GM18951 (cell line): ENCODE measurements around the gene KLK8.
"Not testable (repeated sequence)": the region's sequence is repeated elsewhere in the genome, so short reads cannot be mapped to it uniquely, and the experiment has no call there.

Source experiments
- POLR2A ChIP-seq: IDR thresholded peaks from 4 replicates; pipeline ENCODE4 v1.6.1; 2011; ENCODE audit warnings: mild to moderate bottlenecking; ENCODE audit not compliant: insufficient read length, insufficient read depth; ENCODE audit errors: extremely low read depth
- in situ Hi-C: fragments of 300-500 bp; cut with MboI; formaldehyde crosslinking; loops from one replicate; pipeline ENCODE4 v1.12.0; 2022; ENCODE audit warnings: low sequenced_read_pairs, mixed read lengths, inconsistent platforms; ENCODE audit not compliant: unreplicated experiment

KLK8 gene

DNA sequence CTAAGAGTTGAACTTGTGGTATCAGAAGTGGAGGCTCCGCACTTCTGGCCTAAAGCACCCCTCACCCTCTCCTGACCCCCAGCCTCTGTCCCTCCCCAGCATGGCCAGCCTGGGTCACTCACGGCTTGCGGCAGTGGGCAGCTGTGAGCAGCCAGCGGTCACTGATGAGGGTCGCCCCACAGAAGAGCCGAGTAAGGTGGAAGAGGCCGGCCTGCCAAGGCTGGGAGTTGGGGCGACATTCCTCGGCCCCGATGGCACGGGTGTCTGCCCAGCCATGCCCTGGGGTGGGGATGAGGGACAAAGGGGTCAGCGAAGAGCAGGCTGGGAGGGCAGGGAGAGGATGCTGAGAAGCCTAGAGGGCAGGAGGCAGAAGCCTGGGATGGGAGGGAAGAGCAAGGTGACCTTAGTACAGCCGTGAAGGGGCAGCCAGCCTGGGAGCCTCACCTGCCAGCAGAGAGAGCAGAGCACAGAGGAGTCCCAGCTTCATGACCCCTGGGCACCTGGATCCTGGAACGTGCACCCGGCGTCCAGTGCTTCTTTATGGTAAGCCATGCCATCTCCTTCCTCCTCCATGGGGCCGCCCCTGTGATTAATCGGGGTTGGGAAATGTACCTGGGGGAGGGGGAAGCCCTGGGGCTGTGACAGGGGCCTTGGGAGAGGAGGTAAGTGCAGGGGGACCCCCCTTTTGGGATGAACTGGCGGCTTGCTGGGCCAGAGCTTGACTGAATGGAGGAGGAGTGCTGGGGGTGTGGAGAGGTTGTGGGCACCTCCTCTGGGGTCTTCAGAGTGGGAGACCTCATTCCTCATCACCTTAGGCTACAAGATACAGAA, 7.9 kb upstream of the KLK8 start:
- no peak for TF ChIP-seq POLR2A
- in situ Hi-C loops = no loop called here

DNA sequence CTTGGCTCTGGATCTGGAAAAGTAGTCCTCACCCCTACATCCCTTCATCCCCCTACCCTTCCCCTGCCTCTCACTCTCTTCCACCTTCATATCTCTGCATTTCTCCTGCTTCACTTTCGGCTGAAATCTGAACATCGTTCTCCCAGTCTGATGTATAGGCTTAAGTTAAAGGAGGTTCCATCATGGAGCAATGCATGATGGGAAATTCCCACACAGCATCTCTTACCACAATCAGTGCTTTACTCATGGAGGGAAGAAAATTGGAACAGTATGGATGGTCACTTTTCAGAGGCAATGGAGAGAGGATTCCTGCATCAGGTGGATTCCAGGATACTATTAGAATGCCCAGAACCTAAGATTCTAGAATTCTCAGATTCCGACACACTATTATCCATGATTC, 6.1 kb upstream of the KLK8 start:
- in situ Hi-C loops = no loop called here
- TF ChIP-seq POLR2A = no peak

DNA sequence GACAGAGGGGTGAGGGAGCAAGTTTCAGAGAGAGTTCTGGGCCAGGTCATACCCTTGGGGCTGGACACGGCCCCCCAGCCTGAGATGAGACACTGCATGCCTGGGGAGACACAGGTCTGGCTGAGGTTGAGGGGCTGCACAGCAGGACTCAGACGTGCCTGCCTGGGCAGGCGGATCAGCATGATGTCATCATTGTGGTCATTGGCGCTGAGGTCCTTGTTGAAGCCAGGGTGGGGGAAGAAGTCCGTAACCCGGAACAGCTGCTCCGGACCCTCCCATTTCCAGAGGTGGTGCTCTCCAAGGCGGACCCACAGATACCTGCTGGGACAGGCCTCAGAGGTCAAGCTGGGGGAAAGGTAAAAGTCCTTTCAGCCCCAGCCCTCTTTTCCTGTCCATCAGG, 5.0 kb upstream of the KLK8 start:
- no peak for TF ChIP-seq POLR2A
- in situ Hi-C loops = no loop called here

DNA sequence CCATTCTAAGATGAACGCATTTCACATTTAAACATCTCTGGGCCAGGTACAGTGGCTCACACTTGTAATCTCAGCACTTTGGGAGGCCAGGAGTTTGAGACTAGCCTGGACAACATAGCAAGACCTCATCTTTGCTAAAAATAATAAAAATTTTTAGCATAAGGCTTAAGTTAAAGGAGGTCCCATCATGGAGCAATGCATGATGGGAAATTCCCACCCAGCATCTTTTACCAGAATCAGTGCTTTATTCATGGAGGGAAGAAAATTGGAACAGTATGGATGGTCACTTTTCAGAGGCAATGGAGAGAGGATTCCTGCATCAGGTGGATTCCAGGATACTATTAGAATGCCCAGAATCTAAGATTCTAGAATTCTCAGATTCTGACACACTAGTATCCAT, 3.8 kb upstream of the KLK8 start:
- TF ChIP-seq POLR2A = no peak
- in situ Hi-C loops = no loop called here

DNA sequence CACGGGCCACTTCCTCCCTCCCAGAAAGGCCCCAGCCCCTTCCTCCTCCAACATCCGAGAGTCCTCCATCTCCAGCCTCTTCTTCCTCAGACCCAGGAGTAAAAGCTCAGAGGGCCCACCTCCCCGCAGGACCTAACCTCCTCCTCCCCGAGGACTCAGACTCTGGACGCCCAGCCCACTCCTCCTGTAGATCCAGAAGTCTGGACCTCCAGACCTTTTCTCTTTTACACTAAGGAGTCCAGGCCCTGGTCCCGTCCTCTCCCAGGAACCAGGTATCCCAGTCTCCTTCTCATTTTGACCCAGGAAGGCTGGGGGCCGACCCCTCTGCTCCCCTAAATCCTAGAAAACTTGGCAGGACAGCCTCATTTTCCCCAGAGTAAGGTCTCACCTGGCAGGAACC, 1.9 kb upstream of the KLK8 start:
- in situ Hi-C loops = no loop called here
- no peak for TF ChIP-seq POLR2A

DNA sequence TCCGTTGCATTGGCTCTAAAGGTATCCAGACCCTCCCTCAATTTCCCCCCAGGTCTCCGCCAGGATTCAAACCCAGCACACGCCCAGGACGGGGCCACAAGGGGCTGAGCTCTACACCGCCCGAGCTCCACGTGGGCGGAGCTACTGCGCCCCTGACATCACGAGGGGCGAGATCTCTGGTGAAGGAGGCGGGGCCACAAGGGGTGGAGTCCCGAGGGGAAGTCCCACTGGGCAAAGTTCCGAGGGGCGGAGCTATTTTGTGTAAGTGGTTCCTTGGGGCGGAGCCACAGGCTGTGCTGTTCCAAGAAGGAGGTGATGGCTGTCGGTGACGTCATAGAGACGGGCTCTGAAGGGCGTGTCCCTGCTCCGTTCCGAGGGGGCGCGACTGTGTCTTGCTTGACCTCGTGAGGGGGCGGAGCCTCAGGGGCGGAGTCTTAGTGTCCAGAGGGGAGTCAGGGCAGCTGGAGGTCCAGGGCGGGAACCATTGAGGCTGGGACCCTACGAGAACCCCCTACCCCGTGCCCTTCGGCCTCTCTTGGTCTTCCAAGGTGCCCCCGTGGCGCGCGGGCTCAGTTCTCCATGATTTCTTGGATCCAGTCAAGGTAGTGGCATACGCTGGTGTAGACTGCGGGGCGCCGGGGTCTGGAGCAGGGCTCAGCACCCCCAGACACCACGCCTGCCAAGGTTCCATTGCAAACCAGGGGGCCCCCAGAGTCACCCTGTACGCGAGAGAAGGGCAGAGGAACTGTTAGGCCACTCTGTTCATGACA, 1.3 kb upstream of the KLK8 start:
- in situ Hi-C loops = no loop called here
- TF ChIP-seq POLR2A = no peak

DNA sequence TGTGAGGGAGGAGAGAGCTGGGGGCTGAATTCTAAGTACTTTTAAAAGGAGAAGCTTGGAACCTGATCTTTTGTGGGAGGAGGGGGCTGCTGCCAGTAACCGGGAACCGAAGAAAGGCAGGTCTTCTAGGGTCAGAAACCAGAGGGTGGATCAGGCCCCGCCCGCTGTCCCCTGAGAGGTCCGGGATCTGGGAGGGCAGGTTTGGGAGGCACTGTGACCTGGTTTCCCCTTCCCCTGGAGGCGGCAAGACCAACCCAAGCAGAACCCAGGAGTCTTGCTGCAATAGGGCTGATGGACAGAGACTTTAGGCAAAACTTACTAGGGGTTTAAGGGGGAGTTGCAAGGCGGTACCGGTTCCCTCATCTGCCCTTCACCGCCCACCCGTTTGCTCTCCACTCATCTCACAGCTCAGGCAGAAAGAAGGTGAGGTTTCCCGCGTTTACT, 707 bp upstream of the KLK8 start:
- in situ Hi-C loops = no loop called here
- no peak for TF ChIP-seq POLR2A

DNA sequence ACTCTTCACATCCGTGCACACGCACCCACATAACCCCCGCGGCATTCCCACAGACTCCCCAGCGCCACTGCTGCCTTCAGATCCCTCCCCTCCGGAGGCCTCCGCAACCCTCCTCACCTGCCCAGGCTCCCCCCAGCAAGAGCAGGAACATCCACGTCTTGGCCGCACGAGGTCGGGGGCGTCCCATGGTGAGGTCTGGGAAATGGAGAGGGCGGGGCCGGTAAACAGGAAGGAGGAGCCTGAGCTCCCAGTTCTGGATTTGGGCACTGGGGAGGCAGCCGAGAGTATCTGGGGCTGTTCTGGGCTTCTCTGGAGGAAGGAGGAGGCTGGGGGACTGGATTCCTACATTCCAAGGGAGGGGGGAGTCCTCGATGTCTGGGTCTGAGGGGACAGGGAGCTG, 423 bp downstream of the KLK8 start:
- TF ChIP-seq POLR2A = no peak
- in situ Hi-C loops = no loop called here

DNA sequence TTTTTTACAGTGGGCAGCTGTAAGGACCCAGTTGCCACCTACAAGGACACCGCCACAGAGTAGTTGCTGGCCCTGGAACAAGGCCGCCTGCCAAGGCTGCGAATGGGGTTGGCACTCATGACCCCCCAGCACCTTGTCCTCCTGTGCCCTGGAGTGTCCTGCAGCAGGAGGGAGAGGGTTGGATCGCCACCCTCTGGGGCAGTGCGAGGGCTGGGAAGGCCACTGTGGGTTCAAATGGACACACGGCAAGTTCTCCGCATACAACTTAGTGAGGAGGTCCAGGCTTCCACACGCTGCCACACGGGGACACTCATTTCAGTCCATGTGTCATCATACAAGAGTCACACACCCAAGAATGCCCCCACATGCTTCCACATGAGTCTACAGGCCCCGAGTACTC, 978 bp downstream of the KLK8 start:
- TF ChIP-seq POLR2A = no peak
- in situ Hi-C loops = no loop called here

DNA sequence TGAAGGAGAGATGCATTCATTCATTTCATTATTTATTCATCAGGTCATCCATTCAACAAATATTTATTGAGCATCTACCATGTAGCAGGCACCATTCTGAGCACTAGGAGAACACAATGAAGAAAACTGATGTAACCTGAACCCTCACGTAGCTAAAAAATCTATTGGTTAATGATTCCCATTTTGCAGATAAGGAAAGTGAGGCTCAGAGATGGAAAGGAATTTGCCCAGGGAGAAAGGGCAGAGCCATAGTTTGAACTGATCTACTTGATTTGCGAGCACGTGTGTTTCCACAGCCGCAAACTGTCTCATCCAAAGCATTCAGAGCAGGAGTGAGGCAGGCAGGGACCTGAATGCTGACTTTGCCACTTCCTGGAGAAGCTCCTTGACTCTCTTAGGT, 2.7 kb downstream of the KLK8 start:
- in situ Hi-C loops = no loop called here

DNA sequence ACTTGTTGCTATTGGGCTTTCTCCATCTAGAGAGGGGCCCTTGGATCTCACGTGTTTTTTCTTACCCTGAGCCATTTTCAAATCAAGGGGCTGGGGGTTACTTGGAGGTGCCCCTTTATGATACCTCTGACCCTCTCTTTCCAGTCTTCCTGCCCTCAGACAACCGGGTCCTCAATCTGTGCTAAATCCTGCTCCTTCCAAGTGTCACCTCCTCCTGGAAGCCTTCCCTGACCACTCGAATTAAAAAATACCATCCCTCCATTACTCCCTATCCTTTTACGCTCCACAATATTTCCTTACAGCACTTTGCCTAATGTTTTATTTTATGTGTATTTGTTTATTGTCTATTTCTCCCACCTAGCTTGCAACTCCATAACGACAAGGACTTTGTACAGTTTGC, 3.3 kb downstream of the KLK8 start:
- in situ Hi-C loops = no loop called here
- TF ChIP-seq POLR2A = no peak

More for the DNA sequence above, 2.7 kb downstream of the KLK8 start:
- TF ChIP-seq POLR2A = no peak

DNA sequence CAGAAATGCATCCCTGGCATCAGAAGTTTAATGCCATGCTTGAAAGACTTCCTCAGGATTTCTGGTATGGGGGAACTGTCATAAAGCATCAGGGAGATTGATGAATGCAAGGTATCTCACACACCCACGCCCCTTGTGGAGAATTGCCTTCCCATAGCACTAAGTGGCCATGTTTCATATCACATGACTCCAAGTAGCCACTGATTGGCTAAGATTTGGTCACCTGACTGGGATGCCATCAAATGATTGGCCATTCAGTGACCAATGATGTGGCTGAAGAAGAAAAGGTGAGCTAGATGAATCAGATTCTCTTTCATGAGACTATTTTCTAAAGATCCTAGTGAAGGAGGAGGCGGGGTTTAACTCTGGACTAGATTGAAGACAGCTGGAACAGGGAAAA, 7.3 kb downstream of the KLK8 start:
- TF ChIP-seq POLR2A = no peak
- in situ Hi-C loops = no loop called here

DNA sequence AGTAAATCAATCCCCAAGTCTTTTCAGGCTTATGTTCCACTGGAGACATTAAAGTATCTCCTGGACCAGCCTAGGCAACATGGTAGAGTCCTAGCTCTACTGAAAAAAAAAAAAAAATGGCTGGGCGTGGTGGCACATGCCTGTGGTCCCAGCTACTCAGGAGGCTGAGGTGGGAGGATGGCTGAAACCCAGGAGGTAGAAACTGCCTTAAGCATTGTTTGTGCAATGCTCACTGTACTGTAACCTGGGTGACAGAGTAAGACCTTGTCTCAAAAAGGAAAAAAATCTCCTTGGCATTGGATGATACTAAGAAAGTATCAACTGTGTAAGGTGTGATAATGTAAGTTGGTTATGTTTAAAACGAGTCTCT, 8.8 kb downstream of the KLK8 start:
- in situ Hi-C loops = no loop called here
- TF ChIP-seq POLR2A = no peak

DNA sequence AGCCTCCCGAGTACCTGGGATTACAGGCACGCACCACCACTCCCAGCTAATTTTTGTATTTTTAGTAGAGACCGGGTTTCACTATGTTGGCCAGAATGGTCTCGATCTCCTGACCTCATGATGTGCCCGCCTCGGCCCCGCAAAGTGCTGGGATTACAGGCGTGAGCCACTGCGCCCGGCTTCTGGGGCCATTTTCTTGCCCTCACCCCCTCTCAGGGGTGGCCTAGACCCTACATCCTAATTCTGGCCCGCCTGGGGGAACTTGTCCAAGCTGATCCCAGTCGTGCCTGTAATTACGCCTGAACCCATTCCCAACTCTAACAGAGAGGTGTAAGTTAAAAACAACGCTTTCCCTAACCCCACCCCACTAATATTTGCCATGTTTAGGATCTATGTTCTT, 17.0 kb downstream of the KLK8 start:
- in situ Hi-C loops = not testable (repeated sequence)

DNA sequence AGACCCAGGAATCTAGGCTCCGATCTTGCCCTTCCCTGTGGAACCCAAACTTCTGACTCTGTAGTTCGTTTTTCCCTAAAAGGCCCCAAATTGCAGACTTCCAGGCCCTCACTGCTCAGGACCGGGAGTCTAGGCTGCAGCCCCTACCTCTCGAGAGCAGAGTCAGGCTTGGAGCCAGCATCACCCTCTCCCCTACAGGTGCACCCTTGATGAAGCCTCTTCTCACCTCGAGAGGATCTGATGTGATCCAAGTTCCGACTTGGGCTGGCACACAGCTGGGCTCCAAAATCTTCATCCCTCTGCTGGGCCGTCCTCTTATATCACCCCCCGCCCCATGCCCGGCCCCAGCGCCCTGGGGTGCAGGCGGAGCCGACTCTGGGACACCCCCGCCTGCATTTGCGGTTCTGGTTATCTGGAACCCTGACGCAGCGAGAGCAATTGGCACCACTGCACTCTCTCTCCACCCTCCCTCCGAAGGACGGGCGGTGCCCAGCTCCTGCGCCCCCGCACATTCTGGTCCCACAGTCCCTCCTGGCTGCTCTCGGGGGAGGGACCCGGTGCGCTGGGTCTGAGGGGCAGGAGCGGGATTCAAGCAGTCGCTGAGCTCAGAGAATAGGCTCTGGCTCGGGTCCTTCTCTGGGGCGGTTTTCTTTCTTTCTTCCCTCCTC, 17.6 kb downstream of the KLK8 start, which contains the start of gene KLK7:
TSS of gene KLK7 (minus strand) at position 293 of the 668 bp plus-strand sequence. CDS start 1,518 bp downstream, outside the sequence.
- in situ Hi-C loops = no loop called here

More for the DNA sequence above, 17.6 kb downstream of the KLK8 start, which contains the start of gene KLK7:
- no peak for TF ChIP-seq POLR2A
